MCF 10A (cell line): ENCODE data around the gene SH3BP5L. TPM values are rescaled to one million over a fixed set of nuclear protein-coding genes. Genes with fewer than 3 reads are reported as not detected.
A peak's percentile ranks its signal among the peaks of the same experiment; 100 is the strongest.

Source experiments
- BruUV-seq: library from RNA; stranded (reverse); fragments of 400-500 nt; replicated peaks from 2 replicates; lab custom pipeline; 2021; lab: Mats Ljungman, UMichigan
- CTCF ChIA-PET: fragments of 300-600 bp; sonication (Branson Sonifier 250); formaldehyde crosslinking; extraction: SDS; loops from one replicate; lab custom pipeline; 2021; ENCODE audit warnings: antibody characterized with exemption, inconsistent platforms; lab: Yijun Ruan, JAX
- POLR2A ChIA-PET: fragments of 300-600, 350-650 bp; sonication (Branson Sonifier 250); formaldehyde crosslinking; extraction: SDS; loops from one replicate; lab custom pipeline; 2020; ENCODE audit warnings: antibody characterized with exemption, inconsistent platforms; lab: Yijun Ruan, JAX
- DNase-seq: peaks from one replicate; pipeline ENCODE4 v3.0.0-alpha.2; 2018; ENCODE audit not compliant: unreplicated experiment
- H3K27ac Mint-ChIP-seq: one replicate; pipeline ENCODE4 v1.8.0; 2022; ENCODE audit warnings: mild to moderate bottlenecking, low read depth, mixed read lengths; ENCODE audit not compliant: unreplicated experiment
- H3K27me3 Mint-ChIP-seq: one replicate; pipeline ENCODE4 v1.8.0; 2022; ENCODE audit warnings: mixed read lengths; ENCODE audit not compliant: insufficient read depth, unreplicated experiment
- H3K36me3 Mint-ChIP-seq: one replicate; pipeline ENCODE4 v1.8.0; 2022; ENCODE audit warnings: mild to moderate bottlenecking, moderate library complexity, mixed read lengths; ENCODE audit not compliant: insufficient read depth, unreplicated experiment
- H3K4me1 Mint-ChIP-seq: one replicate; pipeline ENCODE4 v1.8.0; 2022; ENCODE audit warnings: mixed read lengths; ENCODE audit not compliant: insufficient read depth, unreplicated experiment
- H3K4me3 Mint-ChIP-seq: one replicate; pipeline ENCODE4 v1.8.0; 2022; ENCODE audit warnings: mild to moderate bottlenecking, moderate library complexity, mixed read lengths; ENCODE audit not compliant: unreplicated experiment
- H3K9me3 Mint-ChIP-seq: one replicate; pipeline ENCODE4 v1.8.0; 2022; ENCODE audit warnings: mixed read lengths; ENCODE audit not compliant: unreplicated experiment
- intact Hi-C: fragments of 100-400 bp; cut with micrococcal nuclease; formaldehyde crosslinking; loops from 2 replicates; pipeline ENCODE4 v1.14.1; 2022
- total RNA-seq: library from RNA; stranded (reverse); gene quantifications from 2 replicates; pipeline ENCODE4 v1.2.3, GENCODE V29; 2022
- TF ChIP-seq, protein P1 (sequence below): fragments of 200-600 bp; IDR thresholded peaks from one replicate; pipeline ENCODE4 v1.8.0; 2022; ENCODE audit warnings: antibody characterized with exemption, mild to moderate bottlenecking; ENCODE audit not compliant: unreplicated experiment

The SH3BP5L gene
- total RNA-seq, 1 experiment from 2014 or later: 31.5 TPM

DNA sequence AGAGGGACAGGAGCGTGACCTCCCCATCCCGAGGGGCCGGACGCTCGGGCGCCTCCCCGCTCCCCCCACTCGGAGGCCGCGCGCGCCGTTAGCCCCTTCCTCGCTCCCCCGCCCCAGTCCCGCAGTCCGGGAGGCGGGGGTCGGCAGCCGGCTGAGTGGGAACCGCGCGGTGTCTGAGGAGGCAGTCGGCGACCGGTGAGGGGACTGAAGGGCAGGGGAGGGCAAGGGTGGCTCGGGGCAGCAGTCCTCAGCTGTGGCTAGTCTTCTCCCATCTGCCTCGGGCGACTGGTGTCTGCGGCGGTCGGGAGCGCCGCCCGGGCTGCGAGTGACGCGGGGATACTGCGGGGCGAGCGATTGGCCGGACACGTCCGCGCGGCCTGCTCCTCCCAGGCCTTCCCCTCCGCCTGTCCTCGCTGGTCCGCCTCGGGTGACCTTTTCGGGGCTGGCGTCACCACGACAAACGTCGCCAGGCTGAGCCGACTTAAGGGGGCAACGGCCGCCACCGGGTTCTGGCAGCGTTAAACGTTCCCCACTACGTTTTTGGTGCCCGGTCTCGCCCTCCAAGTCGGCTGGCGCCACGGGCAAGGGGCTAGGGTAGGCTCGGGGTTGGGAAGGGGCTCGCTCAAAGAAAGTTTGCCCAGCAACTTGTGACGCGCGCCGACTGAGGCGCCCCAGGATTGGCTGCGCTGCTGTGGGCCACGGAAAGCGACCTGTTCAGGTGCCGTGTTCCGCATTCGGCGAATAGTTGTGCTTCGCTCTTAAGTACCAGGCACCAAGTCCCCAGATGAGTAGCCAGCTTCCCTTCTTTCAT is 12.8 kb upstream of the SH3BP5L start:
- no peaks in the 10 kb centered on the region for H3K27me3 Mint-ChIP-seq
- no peaks in the 10 kb centered on the region for H3K9me3 Mint-ChIP-seq
- TSS peak; percentile 51 for BruUV-seq
- TF ChIP-seq, protein P1, sequence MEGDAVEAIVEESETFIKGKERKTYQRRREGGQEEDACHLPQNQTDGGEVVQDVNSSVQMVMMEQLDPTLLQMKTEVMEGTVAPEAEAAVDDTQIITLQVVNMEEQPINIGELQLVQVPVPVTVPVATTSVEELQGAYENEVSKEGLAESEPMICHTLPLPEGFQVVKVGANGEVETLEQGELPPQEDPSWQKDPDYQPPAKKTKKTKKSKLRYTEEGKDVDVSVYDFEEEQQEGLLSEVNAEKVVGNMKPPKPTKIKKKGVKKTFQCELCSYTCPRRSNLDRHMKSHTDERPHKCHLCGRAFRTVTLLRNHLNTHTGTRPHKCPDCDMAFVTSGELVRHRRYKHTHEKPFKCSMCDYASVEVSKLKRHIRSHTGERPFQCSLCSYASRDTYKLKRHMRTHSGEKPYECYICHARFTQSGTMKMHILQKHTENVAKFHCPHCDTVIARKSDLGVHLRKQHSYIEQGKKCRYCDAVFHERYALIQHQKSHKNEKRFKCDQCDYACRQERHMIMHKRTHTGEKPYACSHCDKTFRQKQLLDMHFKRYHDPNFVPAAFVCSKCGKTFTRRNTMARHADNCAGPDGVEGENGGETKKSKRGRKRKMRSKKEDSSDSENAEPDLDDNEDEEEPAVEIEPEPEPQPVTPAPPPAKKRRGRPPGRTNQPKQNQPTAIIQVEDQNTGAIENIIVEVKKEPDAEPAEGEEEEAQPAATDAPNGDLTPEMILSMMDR: no peak
- no peak overlapping the region for H3K4me3 Mint-ChIP-seq
- POLR2A ChIA-PET: interaction anchor here (0.9 to 9.1 kb wide), 23 partner anchors 11 to 595 kb away, joined by 3 to 234 read pairs (median 4); partner anchors contain the start of genes SH3BP5L and ZNF692
- H3K27ac Mint-ChIP-seq: no peak overlapping the region
- CTCF ChIA-PET: interaction anchor here (0.7 to 5.4 kb wide), 17 partner anchors 12 to 1864 kb away, joined by 3 to 87 read pairs (median 4); partner anchors contain the start of genes PGBD2, SH3BP5L and ZNF692
- H3K36me3 Mint-ChIP-seq: no peaks in the 10 kb centered on the region
- peaks cover 20% of the 10 kb centered on the region for H3K4me1 Mint-ChIP-seq
- intact Hi-C loops: loop anchor here (1.0 kb wide), 3 partner anchors 12 to 36 kb away; no protein-coding TSS in a partner anchor
- DNase-seq: peak; percentile 96

DNA sequence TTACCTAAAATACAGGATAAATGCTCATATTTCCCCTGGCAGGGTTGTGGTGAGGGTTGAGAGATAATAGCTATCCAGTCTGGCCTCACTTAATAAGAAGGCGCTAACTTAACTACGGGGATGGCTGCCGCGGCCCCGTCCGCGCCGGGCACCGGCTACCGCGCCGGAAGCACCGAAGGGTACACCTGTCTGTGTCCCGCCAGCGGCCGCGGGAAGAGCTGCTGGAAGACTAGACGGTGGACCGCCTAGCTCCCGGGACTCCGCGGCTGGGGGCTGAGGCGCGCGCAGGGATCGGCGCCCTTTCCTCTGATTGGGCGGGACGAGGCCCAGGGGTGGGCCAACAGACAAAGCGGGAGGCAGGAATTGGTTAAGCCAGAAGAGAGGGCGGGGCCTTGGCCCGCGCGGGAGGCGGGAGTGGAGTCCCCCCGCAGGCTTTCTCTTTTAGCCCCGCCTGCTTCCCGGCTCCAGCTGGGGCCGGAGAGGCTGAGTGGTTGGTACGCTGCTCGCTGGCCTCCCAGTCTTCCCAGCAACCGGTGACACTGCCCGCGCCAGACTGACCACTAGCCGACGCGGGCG is 12.2 kb upstream of the SH3BP5L start, which contains the start of gene ZNF672:
TSS of gene ZNF672 (plus strand) at position 444 of the 576 bp plus-strand sequence. CDS start 9,051 bp downstream, outside the sequence.
- TF ChIP-seq, protein P1: no peak
- H3K27ac Mint-ChIP-seq: no peak within 1 kb of the TSS
- no TSS peak for BruUV-seq
- no peaks in the 10 kb centered on the region for H3K36me3 Mint-ChIP-seq
- H3K4me1 Mint-ChIP-seq: peaks cover 20% of the 10 kb centered on the region
- CTCF ChIA-PET: interaction anchor here (0.7 to 5.4 kb wide), 14 partner anchors 11 to 1864 kb away, joined by 3 to 87 read pairs (median 4); partner anchors contain the start of genes PGBD2, SH3BP5L and ZNF692
- POLR2A ChIA-PET: interaction anchor here (0.6 to 9.1 kb wide), 25 partner anchors 11 to 595 kb away, joined by 3 to 234 read pairs (median 4); partner anchors contain the start of genes SH3BP5L and ZNF692
- H3K27me3 Mint-ChIP-seq: no peaks in the 10 kb centered on the region
- H3K9me3 Mint-ChIP-seq: no peaks in the 10 kb centered on the region
- intact Hi-C loops: loop anchor here (1.0 kb wide), 3 partner anchors 12 to 36 kb away; no protein-coding TSS in a partner anchor
- no peak within 1 kb of the TSS for H3K4me3 Mint-ChIP-seq
- DNase-seq: peak; percentile 100

- TF ChIP-seq, protein P1: no peak
- Mint-ChIP-seq H3K4me3 (no peak overlapping the region), H3K9me3 (no peaks in the 10 kb centered on the region), H3K4me1 (peaks cover 16% of the 10 kb centered on the region), H3K27ac (no peak overlapping the region), H3K27me3 (no peaks in the 10 kb centered on the region), H3K36me3 (no peaks in the 10 kb centered on the region)
- intact Hi-C loops: no loop called here
- CTCF ChIA-PET: interaction anchor here (0.7 to 5.4 kb wide), 13 partner anchors 10 to 433 kb away, joined by 3 to 87 read pairs (median 4); partner anchors contain the start of genes PGBD2, SH3BP5L and ZNF692
- BruUV-seq: no TSS peak
- POLR2A ChIA-PET: interaction anchor here (0.6 to 9.1 kb wide), 25 partner anchors 10 to 594 kb away, joined by 3 to 234 read pairs (median 4); partner anchors contain the start of genes SH3BP5L and ZNF692
- DNase-seq: no peak
Observed at GRCh38 chr1:248837045-248837780, 11.5 kb upstream of the SH3BP5L start.
